Measurements from ENCODE around the gene LMF1.
A peak's percentile ranks its signal among the peaks of the same experiment; 100 is the strongest.

Gene LMF1

GRCh38 chr16:984121-984694 is 13.4 kb upstream of the LMF1 start:
- DNase-seq: no peak

GRCh38 chr16:983044-984030 is 12.6 kb upstream of the LMF1 start:
- no peak for DNase-seq

GRCh38 chr16:982145-983043 is 11.6 kb upstream of the LMF1 start:
- no peak for DNase-seq

- no peak for DNase-seq
Observed at GRCh38 chr16:981695-982144, 10.9 kb upstream of the LMF1 start, which contains the start of gene SOX8. SOX8 (plus strand) TSS chr16:981770; CDS start chr16:981923, 153 bp downstream.

GRCh38 chr16:980595-980854 is 9.7 kb upstream of the LMF1 start:
- DNase-seq: no peak

- no peak for DNase-seq
Observed at GRCh38 chr16:979859-980594, 9.2 kb upstream of the LMF1 start.

GRCh38 chr16:979147-979546 is 8.4 kb upstream of the LMF1 start:
- DNase-seq: no peak

GRCh38 chr16:978403-978802 is 7.6 kb upstream of the LMF1 start:
- DNase-seq: no peak

GRCh38 chr16:977896-978295 is 7.1 kb upstream of the LMF1 start:
- no peak for DNase-seq

GRCh38 chr16:977081-977701 is 6.4 kb upstream of the LMF1 start:
- no peak for DNase-seq

GRCh38 chr16:976389-976931 is 5.7 kb upstream of the LMF1 start:
- DNase-seq: no peak

GRCh38 chr16:975291-975690 is 4.5 kb upstream of the LMF1 start:
- DNase-seq: no peak

GRCh38 chr16:974611-975261 is 4.0 kb upstream of the LMF1 start:
- DNase-seq: no peak

GRCh38 chr16:974001-974601 is 3.3 kb upstream of the LMF1 start:
- DNase-seq: no peak

- DNase-seq: no peak
Observed at GRCh38 chr16:973366-973765, 2.6 kb upstream of the LMF1 start.

GRCh38 chr16:972316-973002 is 1.7 kb upstream of the LMF1 start:
- DNase-seq: no peak

- DNase-seq: no peak
Observed at GRCh38 chr16:971981-972315, 1.2 kb upstream of the LMF1 start.

- DNase-seq: no peak
Observed at GRCh38 chr16:971582-971905, 760 bp upstream of the LMF1 start.

- no peak for DNase-seq
Observed at GRCh38 chr16:970386-970765, 408 bp downstream of the LMF1 start.

- peak; percentile 73 for DNase-seq
Observed at GRCh38 chr16:969508-970385, 1.0 kb downstream of the LMF1 start.

Measured in activated CD8-positive, alpha-beta memory T cell treated with anti-CD3 and anti-CD28 coated beads for 24 hours (primary cell).